ENCODE data around the gene TTC32. TPM values are rescaled to one million over a fixed set of nuclear protein-coding genes. Genes with fewer than 3 reads are reported as not detected.
"Not testable (repeated sequence)": the region's sequence is repeated elsewhere in the genome, so short reads cannot be mapped to it uniquely, and the experiment has no call there.

Gene TTC32
- polyA plus RNA-seq (2012; ENCODE audit: missing spikeins): 18.7 TPM

DNA sequence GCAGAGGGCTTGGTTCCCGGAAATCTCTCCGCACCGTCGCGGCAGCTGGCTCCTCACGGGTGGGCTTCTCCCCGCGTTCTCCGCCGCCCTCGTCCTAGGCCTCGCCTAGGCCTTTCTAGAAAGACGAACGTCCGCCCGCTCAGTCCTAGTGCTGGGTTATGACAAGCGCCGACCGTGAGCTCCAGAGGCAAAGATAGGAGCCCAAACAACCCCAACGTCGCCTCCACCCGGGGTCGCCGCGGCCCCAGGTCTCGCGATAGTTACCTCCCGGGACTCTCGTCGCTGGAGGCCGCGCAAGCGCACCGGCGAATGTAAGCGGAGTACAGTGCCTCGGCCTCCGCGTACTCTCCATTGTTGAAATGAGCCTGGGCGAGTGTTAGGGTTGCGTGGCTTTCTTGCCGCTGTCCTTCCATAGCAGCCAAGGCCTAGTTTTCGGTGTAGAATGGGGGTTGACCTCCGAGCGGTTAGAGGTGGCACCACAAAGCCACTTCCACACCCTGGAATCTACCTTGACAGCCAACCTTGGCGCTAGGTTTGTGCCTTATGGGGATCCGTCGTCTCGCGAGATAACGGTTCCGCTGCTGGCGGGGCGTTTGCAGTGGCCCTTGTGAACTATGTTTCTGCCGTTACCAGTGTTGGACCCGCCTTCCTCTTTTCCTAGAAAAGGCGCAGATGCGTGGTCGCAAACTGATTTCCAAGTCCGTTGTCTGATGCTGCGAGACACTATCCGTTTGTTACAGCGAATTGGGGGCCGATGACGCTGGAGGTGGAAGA lies at the start of gene TTC32:
Gene TTC32, minus strand, starts transcription at position 542 of the 774 bp plus-strand sequence. Its CDS starts 129 bp downstream, at position 413.
- TF ChIP-seq POLR2AphosphoS5 (IDR thresholded peaks at IDR 0.05; ENCODE audit: low read depth, low read length) (peak; percentile 96), TAF1 (IDR thresholded peaks at IDR 0.05; ENCODE audit: borderline replicate concordance, low read depth, low read length) (peak; percentile 60), POLR2A (IDR thresholded peaks at IDR 0.05; ENCODE audit: low read depth, low read length) (peak; percentile 95)
- FAIRE-seq (peak; percentile 91), DNase-seq (ENCODE audit: insufficient read length) (peak; percentile 73)

DNA sequence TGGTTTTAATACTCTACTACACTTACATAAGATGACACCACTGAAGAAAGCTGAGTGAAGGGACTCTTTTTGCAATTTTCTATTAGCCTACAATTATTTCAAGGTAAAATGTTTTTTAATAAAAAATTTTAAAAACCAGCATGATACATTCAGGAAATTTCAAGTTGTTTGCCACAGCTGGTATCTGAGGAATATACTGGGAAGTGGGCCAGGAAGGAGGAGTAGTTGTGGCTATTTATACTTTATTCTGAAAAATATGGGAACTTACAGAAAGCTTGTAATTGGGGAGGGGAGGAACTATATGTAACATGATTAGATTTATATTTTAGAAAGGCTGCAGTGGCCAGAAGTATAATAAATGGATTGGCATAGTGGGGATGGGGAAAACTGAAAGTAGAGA lies 47.3 kb upstream of the TTC32 start:
- DNase-seq (ENCODE audit: insufficient read length): no peak
- no peak for FAIRE-seq
- no peak for TF ChIP-seq TAF1 (IDR thresholded peaks at IDR 0.05; ENCODE audit: borderline replicate concordance, low read depth, low read length)
- no peak for TF ChIP-seq POLR2AphosphoS5 (IDR thresholded peaks at IDR 0.05; ENCODE audit: low read depth, low read length)
- no peak for TF ChIP-seq POLR2A (IDR thresholded peaks at IDR 0.05; ENCODE audit: low read depth, low read length)

DNA sequence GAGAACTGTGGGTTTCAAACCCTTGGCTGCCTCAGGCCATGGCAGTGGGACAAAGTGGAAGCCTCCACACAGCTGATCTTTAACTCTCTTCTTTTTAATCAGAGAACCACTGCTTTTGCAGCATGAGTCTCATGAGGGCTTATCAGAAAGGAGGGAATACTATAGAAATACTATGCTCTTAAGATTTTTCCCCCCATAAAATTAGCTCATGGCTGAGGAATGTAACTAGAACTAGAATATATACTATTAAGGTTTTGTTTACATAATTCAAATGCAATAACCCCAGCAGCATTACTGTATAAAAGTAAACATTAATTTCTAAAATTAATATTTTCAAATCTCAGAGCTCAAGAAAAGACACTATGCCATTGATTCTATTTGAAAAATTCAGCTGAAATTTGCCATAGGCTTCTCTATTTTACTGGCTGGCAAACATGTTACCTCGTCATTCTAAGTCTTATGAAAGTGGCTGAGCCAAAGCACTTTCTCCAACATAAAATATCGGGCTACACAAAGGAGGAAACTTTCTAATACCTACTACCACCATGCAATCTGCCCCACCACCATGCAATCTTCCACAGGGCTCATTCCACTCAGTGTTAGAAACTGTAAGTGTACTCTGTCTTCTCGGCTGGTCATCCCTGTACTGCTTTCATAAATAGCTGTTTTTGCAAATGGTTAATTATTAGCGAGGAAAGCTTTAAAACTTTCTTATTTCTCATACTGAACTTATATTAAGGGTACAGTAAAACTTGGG lies 45.6 kb upstream of the TTC32 start:
- FAIRE-seq (peak; percentile 69), DNase-seq (ENCODE audit: insufficient read length) (no peak)
- TF ChIP-seq POLR2A (IDR thresholded peaks at IDR 0.05; ENCODE audit: low read depth, low read length): no peak
- no peak for TF ChIP-seq TAF1 (IDR thresholded peaks at IDR 0.05; ENCODE audit: borderline replicate concordance, low read depth, low read length)
- no peak for TF ChIP-seq POLR2AphosphoS5 (IDR thresholded peaks at IDR 0.05; ENCODE audit: low read depth, low read length)

DNA sequence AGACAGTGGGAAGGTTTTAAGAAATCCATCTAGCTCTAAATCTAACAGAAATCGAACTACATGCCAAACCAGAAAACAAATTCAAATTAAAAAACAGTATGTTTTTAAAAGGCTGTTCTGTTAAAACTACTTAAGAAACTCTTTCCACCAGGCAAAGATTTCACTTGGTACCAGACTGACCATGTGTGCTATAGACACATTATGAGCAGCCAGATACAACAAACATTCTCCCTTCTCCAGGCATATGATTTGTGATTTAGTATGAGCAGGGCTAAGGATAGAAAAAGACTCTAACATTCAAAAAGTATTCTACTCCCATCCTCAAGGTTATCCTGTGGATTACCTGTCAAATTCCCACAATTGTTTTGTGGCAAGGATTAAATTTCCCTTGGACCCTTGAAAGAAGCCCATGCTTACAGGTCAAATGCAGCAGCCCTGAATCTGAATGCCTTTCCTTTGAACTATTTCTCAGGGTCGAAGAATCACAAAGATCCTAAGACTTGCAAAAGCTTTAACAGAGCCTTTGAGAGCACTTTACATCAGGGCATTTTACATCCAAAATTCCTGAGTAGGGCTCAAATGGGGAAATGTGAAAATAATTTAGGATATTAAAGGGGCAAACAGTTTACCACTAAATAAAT lies 42.5 kb upstream of the TTC32 start:
- TF ChIP-seq POLR2AphosphoS5 (IDR thresholded peaks at IDR 0.05; ENCODE audit: low read depth, low read length): no peak
- TF ChIP-seq TAF1 (IDR thresholded peaks at IDR 0.05; ENCODE audit: borderline replicate concordance, low read depth, low read length): no peak
- TF ChIP-seq POLR2A (IDR thresholded peaks at IDR 0.05; ENCODE audit: low read depth, low read length): no peak
- FAIRE-seq (peak; percentile 21), DNase-seq (ENCODE audit: insufficient read length) (no peak)

DNA sequence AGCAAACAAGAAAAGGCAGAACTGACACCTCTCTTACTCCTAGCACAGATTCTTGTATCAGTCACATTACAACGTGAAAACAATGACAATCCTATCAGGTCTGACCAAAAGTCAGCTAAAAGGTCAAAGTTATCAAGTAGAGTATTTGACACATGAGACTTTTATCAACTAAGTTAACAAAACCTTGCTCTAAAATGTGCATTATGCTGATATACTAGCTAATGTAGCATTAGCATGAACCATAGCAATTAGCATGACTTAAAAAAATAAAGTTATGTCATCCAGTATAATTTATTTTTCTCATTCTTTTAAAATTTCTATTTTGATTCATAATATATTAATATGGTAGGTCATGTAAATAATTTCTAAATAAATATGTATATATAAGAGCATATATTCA lies 41.4 kb upstream of the TTC32 start:
- no peak for TF ChIP-seq POLR2AphosphoS5 (IDR thresholded peaks at IDR 0.05; ENCODE audit: low read depth, low read length)
- no peak for TF ChIP-seq TAF1 (IDR thresholded peaks at IDR 0.05; ENCODE audit: borderline replicate concordance, low read depth, low read length)
- TF ChIP-seq POLR2A (IDR thresholded peaks at IDR 0.05; ENCODE audit: low read depth, low read length): no peak
- FAIRE-seq: no peak

DNA sequence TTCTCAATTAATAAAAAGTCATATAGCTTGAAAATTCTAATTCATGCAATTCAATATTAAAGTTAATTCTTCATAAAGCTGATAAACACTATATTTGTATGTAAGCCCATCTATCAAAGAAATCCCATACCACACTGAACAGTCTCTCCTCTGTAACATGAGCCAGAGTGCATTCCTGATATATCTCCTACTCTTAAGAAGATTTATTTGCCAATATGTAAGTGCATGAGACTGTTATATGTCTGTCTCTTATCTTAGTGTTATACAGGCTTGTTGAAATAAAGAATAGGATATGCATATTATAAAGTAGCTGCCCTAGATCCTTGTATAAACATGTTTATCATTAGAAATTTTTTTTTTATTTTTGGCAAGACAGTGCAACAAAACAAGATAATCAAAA lies 40.4 kb upstream of the TTC32 start:
- TF ChIP-seq POLR2AphosphoS5 (IDR thresholded peaks at IDR 0.05; ENCODE audit: low read depth, low read length): no peak
- TF ChIP-seq POLR2A (IDR thresholded peaks at IDR 0.05; ENCODE audit: low read depth, low read length): no peak
- no peak for TF ChIP-seq TAF1 (IDR thresholded peaks at IDR 0.05; ENCODE audit: borderline replicate concordance, low read depth, low read length)
- FAIRE-seq: no peak
- DNase-seq (ENCODE audit: insufficient read length): no peak

More for the DNA sequence above, 41.4 kb upstream of the TTC32 start:
- no peak for DNase-seq (ENCODE audit: insufficient read length)

DNA sequence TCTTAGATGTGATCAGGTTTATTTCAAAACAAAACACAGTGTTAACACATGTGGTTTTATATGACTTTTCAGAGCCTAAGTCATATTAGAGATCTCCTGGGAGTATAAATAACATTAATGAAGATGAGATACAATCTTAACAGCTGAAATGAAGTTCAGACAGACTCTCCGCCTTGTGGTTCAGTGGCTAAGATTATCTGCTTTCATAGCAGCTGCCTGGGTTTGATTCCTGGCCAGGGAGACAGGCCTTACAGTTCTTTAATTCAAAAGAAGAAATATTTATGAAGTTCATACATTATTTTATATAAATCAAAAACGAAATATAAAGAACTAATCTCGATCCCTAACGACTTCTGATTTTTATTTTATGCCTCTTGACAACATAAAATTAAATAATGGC lies 35.2 kb upstream of the TTC32 start:
- no peak for TF ChIP-seq POLR2AphosphoS5 (IDR thresholded peaks at IDR 0.05; ENCODE audit: low read depth, low read length)
- no peak for TF ChIP-seq TAF1 (IDR thresholded peaks at IDR 0.05; ENCODE audit: borderline replicate concordance, low read depth, low read length)
- no peak for TF ChIP-seq POLR2A (IDR thresholded peaks at IDR 0.05; ENCODE audit: low read depth, low read length)
- no peak for FAIRE-seq
- no peak for DNase-seq (ENCODE audit: insufficient read length)

DNA sequence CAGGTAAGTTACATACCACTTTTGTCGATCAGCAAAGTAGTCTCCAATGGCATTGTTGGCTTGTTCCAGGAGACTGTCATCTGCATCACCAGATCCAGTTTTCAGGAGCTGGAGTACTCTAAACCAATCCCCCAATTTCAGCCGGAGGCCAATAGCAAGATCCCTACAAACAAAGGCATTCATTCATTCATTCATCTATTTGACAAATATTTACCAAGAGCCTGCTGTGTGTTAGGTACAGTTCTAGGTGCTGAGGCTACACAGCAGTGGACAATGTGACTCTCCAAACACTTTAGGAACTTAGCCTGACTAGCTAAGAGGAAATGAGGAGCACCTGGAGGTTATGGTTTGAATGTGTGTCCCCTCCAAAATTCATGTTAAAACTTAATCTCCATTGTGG lies 34.4 kb upstream of the TTC32 start:
- no peak for TF ChIP-seq POLR2A (IDR thresholded peaks at IDR 0.05; ENCODE audit: low read depth, low read length)
- TF ChIP-seq POLR2AphosphoS5 (IDR thresholded peaks at IDR 0.05; ENCODE audit: low read depth, low read length): no peak
- TF ChIP-seq TAF1 (IDR thresholded peaks at IDR 0.05; ENCODE audit: borderline replicate concordance, low read depth, low read length): no peak
- FAIRE-seq (no peak), DNase-seq (ENCODE audit: insufficient read length) (no peak)

DNA sequence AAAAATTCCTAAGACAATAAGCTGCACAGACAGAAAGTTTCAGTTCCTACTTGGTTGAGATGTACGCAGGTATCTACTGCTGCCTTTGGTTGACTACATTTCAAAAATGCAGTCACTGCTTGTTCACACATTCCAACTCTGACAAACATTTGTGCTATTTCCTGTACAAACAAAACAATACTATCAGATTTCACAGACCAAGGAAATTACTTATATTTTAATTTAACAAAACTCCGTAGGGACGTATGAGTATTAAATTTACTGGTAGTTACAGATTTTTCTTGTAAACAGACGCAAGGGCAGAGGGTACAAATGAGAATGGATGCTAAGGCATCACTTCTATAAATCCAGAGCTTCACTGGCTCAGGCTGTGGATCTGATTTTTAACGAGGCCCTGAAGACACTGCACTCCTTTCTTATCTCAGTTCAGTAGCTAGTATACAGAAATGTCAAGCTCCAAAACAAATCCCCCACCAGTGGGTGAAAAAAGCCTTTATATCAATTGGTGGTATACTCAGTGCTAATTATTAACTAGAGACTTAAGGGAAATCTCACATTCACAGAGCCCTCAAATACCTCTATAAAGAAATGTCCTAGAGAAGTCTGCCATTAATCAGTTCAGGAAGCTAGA lies 31.7 kb upstream of the TTC32 start:
- no peak for TF ChIP-seq POLR2A (IDR thresholded peaks at IDR 0.05; ENCODE audit: low read depth, low read length)
- no peak for TF ChIP-seq POLR2AphosphoS5 (IDR thresholded peaks at IDR 0.05; ENCODE audit: low read depth, low read length)
- TF ChIP-seq TAF1 (IDR thresholded peaks at IDR 0.05; ENCODE audit: borderline replicate concordance, low read depth, low read length): no peak
- DNase-seq (ENCODE audit: insufficient read length): no peak

DNA sequence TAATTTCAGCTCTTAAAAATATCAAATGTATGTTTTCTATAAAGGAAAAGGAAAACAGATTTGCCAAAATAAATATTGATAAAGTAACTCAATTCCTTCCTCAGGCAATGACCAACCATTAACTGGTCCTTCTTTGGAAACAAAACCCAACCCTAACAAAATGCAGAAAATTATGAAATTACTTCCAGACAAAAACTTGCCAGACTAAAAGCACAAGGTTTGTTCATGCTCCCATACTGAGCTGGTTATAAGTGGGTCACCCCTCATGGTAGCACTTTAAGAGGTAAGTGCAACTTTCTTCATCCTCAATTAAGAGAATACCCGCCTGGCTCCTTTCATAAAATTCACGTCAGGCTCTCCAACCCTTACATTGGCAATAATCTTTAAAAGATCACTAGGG lies 31.1 kb upstream of the TTC32 start:
- no peak for TF ChIP-seq TAF1 (IDR thresholded peaks at IDR 0.05; ENCODE audit: borderline replicate concordance, low read depth, low read length)
- no peak for TF ChIP-seq POLR2AphosphoS5 (IDR thresholded peaks at IDR 0.05; ENCODE audit: low read depth, low read length)
- no peak for TF ChIP-seq POLR2A (IDR thresholded peaks at IDR 0.05; ENCODE audit: low read depth, low read length)
- DNase-seq (ENCODE audit: insufficient read length): no peak
- no peak for FAIRE-seq

More for the DNA sequence above, 31.7 kb upstream of the TTC32 start:
- FAIRE-seq: peak; percentile 83

DNA sequence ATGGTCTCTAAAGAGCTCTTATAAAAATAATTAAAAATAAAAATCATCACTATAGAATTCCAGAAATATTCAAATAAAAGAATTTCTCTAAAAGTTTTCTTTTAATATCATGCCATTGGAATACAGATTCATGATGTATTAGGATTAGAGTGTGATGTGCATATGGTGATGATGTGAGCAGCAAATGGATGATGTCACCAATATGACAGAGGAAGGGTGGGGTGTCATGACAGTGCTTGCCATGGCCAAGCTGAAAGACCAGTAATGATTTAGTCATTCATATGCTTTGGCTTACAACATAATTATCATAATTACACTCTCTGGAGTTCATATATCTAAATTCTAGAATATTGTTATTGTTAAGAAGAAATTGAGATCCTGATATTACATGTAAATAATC lies 27.4 kb upstream of the TTC32 start:
- FAIRE-seq (no peak), DNase-seq (ENCODE audit: insufficient read length) (no peak)
- no peak for TF ChIP-seq POLR2AphosphoS5 (IDR thresholded peaks at IDR 0.05; ENCODE audit: low read depth, low read length)
- no peak for TF ChIP-seq POLR2A (IDR thresholded peaks at IDR 0.05; ENCODE audit: low read depth, low read length)
- TF ChIP-seq TAF1 (IDR thresholded peaks at IDR 0.05; ENCODE audit: borderline replicate concordance, low read depth, low read length): no peak

DNA sequence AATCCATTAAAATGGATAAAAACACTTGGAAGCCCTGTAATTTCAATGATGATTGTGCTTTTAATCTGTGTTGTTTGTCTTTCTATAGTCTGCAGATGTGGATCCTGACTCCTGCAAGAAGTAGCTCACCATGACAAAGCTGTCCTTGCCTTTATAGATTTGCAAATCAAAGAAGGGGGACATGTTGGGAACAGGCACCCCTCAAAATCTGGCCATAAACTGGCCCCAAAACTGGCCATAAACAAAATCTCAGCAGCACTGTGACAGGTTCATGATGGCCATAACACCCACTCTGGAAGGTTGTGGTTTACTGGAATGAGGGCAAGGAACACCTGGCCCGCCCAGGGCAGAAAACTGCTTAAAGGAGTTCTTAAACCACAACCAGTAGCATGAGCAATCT lies 26.0 kb upstream of the TTC32 start:
- FAIRE-seq: not testable (repeated sequence)

DNA sequence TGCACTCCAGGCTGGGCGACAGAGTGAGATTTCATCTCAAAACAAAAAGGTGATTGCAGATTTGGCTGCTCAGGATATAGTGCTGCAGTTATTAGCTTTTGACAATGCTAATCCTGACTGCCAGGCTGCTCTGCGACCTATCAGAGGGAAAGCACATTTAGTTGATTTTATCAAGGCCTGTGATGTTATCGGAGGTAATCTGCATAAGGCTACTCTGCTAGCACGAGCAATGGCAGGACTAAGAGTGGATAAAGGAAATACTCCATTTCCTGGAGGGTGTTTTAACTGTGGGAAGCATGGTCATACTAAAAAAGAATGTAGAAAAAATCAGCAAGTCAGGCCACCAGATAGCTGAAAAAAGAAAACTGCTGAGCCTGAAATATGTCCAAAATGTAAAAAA lies 22.7 kb upstream of the TTC32 start:
- not testable (repeated sequence) for FAIRE-seq; DNase-seq (ENCODE audit: insufficient read length)

More for the DNA sequence above, 26.0 kb upstream of the TTC32 start:
- not testable (repeated sequence) for DNase-seq (ENCODE audit: insufficient read length)

DNA sequence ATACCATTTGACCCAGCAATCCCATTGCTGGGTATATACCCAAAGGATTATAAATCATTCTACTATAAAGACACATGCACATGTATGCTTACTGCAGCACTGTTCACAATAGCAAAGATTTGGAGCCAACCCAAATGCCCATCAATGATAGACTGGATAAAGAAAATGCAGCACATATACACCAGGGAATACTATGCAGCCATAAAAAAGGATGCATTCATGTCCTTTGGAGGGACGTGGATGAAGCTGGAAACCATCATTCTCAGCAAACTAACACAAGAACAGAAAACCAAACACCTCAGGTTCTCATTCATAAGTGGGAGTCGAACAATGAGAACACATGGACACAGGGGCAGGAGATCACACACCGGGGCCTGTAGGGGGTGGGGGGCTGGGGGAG lies 20.4 kb upstream of the TTC32 start:
- FAIRE-seq: not testable (repeated sequence)

More for the DNA sequence above, 20.4 kb upstream of the TTC32 start:
- DNase-seq (ENCODE audit: insufficient read length): not testable (repeated sequence)
